IPS-11a (cell line): Measurements from ENCODE around the gene PICK1.

Source experiments
- H3K4me3 ChIP-seq: one replicate; pipeline ENCODE4 v1.5.1; 2013; ENCODE audit warnings: low read depth, low read length, control low read depth

Gene PICK1

GRCh38 chr22:38086001-38086845, 29.0 kb downstream of the PICK1 start:
- H3K4me3 ChIP-seq: no peak overlapping the region

GRCh38 chr22:38086942-38087341, 29.7 kb downstream of the PICK1 start:
- no peak overlapping the region for H3K4me3 ChIP-seq

GRCh38 chr22:38087855-38088254, 30.7 kb downstream of the PICK1 start:
- H3K4me3 ChIP-seq: no peak overlapping the region

GRCh38 chr22:38088629-38089473, 31.6 kb downstream of the PICK1 start:
- H3K4me3 ChIP-seq: no peak overlapping the region

GRCh38 chr22:38089474-38089851, 32.3 kb downstream of the PICK1 start:
- H3K4me3 ChIP-seq: peak overlapping the region; percentile 6

GRCh38 chr22:38097058-38097457, 39.9 kb downstream of the PICK1 start:
- peak overlapping the region; percentile 33 for H3K4me3 ChIP-seq

GRCh38 chr22:38097557-38098409, 40.6 kb downstream of the PICK1 start:
- peak overlapping the region; percentile 33 for H3K4me3 ChIP-seq

GRCh38 chr22:38098410-38099249, 41.4 kb downstream of the PICK1 start:
- H3K4me3 ChIP-seq: no peak overlapping the region

GRCh38 chr22:38103641-38104040, 46.4 kb downstream of the PICK1 start:
- no peak overlapping the region for H3K4me3 ChIP-seq

GRCh38 chr22:38104084-38104483, 46.9 kb downstream of the PICK1 start:
- no peak overlapping the region for H3K4me3 ChIP-seq

GRCh38 chr22:38106814-38107578, 49.8 kb downstream of the PICK1 start:
- no peak overlapping the region for H3K4me3 ChIP-seq

- H3K4me3 ChIP-seq: no peak overlapping the region
These were observed 50.7 kb downstream of the PICK1 start for GRCh38 chr22:38107692-38108515.

GRCh38 chr22:38108561-38109319, 51.5 kb downstream of the PICK1 start:
- no peak overlapping the region for H3K4me3 ChIP-seq

GRCh38 chr22:38109371-38110001, 52.3 kb downstream of the PICK1 start:
- H3K4me3 ChIP-seq: no peak overlapping the region

GRCh38 chr22:38110008-38110862, 53.0 kb downstream of the PICK1 start, which contains the start of gene BAIAP2L2:
TSS of gene BAIAP2L2 (minus strand) at chr22:38110684. CDS start at chr22:38110525, 159 bp downstream.
- no peak within 1 kb of the TSS for H3K4me3 ChIP-seq
